Stimulated activated CD8-positive, alpha-beta memory T cell treated with anti-CD3 and anti-CD28 coated beads, Interleukin-4, amount 100 ng/mL, for 1 hour (primary cell): ENCODE results near the gene WDR4.
"Not testable (repeated sequence)": the region's sequence is repeated elsewhere in the genome, so short reads cannot be mapped to it uniquely, and the experiment has no call there.

Experiments used
- DNase-seq, 2 donors: peaks; one replicate each; pipeline ENCODE4 v3.0.0-alpha.2; 2020; ENCODE audit warnings: low read depth in 2 of 2, low spot score in 1 of 2

WDR4 gene

DNA sequence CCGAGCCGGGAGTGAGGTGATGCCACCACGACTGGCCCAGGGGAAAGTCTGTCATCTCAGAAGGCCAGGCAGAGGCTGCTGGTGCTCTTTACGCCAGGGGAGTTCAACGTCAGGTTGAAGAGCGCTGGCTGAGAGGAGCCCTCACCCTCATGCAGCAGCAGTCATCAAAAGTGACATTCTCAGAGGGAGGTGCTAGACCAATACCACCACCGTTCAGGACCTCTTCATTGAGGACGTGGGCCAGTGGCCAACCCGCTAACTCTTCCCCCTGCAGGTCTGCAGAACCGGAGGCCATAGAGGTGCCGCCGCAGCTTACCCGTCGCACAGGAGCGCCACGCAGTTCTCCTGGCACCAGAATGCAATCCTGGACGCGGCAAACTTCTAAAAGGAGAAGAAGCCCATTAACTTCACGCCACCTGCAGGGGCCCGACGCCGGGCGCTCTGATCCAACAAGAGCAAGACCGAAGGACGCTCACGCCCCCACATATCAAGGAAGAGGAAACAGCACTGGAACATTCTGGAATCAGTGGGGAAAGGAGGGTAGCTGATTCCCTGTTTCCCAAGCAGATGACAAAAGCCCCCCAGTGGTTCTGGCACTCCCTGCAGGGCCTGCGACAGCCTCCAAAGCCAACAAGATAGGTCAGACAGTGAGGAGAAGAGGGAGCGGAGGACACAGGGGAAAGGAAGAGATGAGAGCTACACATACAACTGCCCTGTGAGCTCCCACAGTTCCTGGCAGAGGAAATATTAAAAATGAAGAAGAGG is 24.9 kb downstream of the WDR4 start:
- DNase-seq = no peak

- no peak for DNase-seq
Observed at GRCh38 chr21:42853621-42854020, 25.7 kb downstream of the WDR4 start.

- DNase-seq = no peak
Observed at GRCh38 chr21:42852925-42853570, 26.3 kb downstream of the WDR4 start.

DNA sequence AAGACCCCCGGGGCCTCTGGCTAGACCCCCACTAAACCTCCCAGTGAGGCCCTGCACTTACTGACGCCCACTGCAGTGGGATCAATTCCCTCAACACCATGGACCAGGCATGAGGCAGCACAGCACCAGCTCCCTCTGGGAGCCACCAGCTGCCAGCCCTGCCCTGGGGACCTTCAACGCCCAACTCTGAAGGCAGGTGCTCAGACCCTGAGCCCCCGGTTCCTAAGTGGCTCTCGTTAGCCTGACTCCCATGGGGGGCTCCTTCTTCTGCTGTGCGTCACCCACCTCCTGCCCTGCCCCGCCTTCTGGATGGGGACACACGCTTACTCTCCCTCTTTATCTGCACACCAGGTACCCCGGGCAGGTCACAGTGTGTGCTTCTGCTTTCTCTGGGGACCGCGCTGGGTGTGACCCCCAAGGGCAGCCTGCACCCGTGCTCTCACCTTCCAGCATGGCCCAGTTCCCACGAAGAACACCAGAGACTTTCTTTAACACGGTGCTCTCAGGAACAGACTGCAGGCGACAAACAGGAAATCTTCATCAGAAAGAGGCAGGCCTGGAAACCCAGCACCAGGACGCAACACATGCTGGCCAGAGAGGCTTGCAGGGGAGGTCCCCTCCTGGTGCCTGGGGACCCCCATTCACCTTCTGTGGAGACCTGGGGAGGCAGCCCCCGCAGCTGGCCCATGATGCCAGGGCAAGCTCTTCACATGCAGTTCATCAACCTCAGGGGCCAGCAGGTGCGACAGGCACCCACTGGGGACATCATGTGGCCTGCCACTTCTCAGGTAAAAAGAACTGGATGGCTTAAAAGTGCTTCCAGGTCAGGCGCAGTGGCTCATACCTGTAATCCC is 27.3 kb downstream of the WDR4 start:
- no peak for DNase-seq

- no peak for DNase-seq
Observed at GRCh38 chr21:42850866-42851391, 28.4 kb downstream of the WDR4 start.

DNA sequence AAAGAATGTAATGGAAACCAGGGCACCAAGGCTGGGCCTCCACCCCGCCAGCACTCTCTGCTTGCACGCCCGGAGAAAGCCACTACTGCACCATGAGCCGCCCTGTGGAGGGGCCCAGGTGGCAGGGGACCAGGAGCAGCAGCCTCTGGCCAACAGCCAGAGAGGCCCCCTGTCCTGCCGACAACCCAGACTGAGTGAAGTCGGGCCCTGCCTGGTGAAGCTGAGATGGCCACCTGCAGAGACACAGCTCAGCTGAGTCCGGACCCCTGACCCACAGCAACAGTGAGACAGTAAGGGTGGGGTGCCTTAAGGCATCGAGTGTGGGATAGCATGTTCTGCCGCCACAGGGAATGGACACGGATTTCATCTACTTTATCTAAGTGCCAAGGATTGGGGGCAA is 28.9 kb downstream of the WDR4 start:
- no peak for DNase-seq

- DNase-seq = no peak
Observed at GRCh38 chr21:42849759-42850412, 29.5 kb downstream of the WDR4 start.

- no peak for DNase-seq
Observed at GRCh38 chr21:42848932-42849758, 30.2 kb downstream of the WDR4 start.

DNA sequence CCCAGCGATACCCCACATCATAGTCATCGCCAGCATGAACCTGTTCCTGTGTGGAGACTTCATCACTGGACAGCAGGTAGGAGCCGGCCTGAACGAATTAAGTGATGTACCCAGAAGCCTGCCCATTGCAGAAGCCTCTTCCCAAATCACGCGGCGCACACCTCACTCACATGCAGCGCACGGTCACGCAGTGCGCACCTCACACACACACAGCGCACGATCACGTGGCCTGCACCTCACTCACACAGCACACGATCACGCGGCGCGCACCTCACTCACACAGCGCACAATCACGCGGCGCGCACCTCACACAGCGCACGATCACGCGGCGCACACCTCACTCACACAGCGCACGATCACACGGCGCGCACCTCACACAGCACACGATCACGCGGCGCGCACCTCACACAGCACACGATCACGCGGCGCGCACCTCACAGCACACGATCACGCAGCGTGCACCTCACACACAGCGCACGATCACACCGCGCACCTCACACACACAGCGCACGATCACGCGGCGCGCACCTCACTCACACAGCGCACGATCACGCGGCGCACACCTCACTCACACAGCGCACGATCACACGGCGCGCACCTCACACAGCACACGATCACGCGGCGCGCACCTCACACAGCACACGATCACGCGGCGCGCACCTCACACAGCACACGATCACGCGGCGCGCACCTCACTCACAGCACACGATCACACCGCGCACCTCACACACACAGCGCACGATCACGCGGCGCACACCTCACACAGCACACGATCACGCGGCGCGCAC is 31.0 kb downstream of the WDR4 start:
- not testable (repeated sequence) for DNase-seq

- DNase-seq = no peak
Observed at GRCh38 chr21:42847726-42848125, 31.6 kb downstream of the WDR4 start.

GRCh38 chr21:42847051-42847707 is 32.2 kb downstream of the WDR4 start:
- DNase-seq = no peak

GRCh38 chr21:42846221-42846620 is 33.1 kb downstream of the WDR4 start:
- no peak for DNase-seq

DNA sequence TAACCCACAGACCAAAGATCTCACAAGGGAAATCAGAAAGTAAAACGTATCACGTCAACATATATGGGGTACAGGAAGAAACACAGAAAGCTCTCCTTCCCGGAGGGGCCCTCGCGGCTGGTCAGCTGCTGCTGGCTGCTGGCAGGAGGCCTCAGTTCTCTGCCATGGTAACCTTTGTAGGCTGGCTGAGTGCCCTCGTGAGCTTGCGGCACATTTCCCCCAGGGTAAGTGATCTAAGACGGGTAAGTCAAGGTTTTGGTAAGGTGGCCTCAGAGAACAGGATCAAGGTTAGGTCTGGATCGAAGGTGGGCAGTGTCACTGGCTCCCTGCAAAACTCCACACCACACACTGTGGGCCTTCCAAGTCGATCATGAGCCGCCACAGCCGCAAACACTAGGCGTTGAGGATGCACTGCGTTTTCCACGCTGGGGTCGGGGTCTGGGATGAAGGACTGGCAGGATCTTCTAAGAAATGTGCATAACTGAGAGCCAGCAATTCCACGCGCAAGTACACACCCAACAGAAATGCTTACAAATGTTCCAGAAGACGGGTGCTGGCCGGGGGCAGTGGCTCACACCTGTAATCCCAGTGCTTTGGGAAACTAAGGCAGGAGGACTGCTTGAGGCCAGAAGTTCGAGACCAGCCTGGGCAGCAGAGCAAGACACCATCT is 33.9 kb downstream of the WDR4 start:
- DNase-seq = no peak

DNA sequence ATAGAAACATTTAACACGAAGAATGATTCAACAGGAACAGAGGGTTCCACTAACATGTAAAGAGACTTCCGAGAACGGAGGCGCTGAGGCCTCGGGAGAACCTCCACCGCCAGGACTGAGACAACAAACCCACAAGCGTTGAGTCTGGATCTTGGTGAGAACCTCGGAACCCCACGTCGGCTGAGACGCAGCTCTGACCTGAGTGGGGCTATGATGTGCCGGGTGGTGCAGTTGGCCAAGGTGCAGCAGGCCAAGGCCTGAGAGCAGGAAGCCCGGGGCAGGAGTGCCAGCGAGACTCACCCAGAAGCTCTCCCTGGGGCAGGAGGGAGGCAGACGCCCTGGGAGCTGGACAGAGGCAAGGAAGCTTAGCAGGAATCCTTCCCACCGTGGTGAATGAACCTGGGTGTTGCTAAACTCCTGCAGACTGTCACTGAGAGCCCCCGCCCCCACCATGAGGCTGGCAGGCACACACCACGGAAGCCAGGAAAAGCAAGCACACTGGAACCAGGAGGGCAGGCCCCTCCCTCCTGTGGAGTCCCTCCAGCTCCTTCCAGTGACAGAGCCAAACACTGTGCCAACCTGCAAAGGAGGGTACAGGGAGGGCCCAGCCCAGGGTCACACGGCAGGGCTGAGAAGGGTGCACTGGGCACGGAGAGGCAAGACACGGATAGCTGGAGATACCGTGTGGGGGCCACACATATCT is 34.8 kb downstream of the WDR4 start:
- no peak for DNase-seq

- DNase-seq = no peak
Observed at GRCh38 chr21:42843056-42843455, 36.3 kb downstream of the WDR4 start.

DNA sequence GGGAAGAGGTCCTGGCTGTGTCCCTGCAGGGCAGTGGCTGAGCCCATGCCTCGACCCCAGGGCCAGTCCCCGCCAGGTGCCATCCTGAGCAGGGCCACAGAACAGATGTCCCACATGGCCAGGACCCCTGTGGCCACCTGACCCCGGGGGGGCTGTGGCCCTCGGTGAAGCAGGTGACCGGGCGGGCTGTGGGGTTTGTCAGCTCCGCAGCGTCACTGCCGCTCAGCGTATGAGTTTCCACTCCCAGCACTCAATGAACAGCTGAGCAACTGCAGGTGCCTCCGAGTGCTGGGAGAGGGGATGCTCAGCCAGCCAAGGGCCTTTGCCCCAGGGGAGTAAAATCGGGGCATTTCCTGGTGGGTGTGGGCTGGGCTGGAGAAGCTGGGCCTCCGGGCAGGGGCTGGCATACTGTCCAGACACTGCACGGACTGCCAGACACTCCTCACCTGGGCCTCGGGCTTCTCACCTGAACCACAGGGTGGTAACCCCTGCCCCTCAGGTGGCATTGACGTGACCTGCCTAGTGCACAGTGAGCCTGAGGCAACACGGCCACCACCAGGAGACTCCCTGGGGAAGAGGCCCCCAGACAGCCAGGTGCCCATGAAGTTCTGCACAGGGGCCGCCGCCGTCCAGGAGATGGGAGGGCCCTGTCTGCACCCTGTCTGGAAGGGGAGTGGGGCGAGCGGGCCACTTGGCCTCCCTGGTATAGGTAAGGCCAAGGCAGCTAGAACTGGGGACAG is 37.3 kb downstream of the WDR4 start:
- not testable (repeated sequence) for DNase-seq
